ENCODE data around the gene CTTNBP2NL. TPM values are rescaled to one million over a fixed set of nuclear protein-coding genes. Genes with fewer than 3 reads are reported as not detected.

The CTTNBP2NL gene
- total and polyA plus RNA-seq, 2 of the 4 experiments (the other 2 are of a cell fraction), result 12.4 to 22.0 TPM

DNA sequence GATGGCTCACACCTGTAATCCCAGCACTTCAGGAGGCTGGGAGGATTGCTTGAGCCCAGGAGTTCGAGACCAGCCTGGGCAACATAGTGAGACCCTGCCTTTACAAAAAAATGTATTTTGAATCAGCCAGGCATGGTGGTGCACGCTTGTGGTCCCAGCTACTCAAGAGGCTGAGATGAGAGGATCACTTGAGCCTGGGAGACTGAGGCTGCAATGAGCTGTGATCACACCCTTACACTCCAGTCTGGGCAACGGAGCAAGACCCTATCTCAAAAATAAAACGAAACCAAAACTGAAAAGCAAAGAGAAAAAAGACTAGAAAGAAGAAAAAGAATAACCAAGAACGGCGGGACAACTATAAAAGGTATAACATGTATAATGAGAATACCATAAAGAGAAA, 97.3 kb downstream of the CTTNBP2NL start:
- Histone ChIP-seq H3K23ac (ENCODE audit: low read depth, low read length) (no peak overlapping the region), H3K56ac (ENCODE audit: extremely low read depth, insufficient read depth, low read length) (no peak overlapping the region), H4K20me1 (ENCODE audit: insufficient read depth, low read length) (no peaks in the 10 kb centered on the region), H3K36me3 (ENCODE audit: control insufficient read depth, insufficient read depth, low read length) (no peaks in the 10 kb centered on the region), H4K91ac (ENCODE audit: insufficient read depth, low read depth, low read length) (no peak overlapping the region), H3K9me1 (ENCODE audit: insufficient read depth, low read length) (no peaks in the 10 kb centered on the region), H3K4me3 (ENCODE audit: insufficient read depth, low read depth, low read length) (no peak overlapping the region), H2AFZ (replicated peaks; ENCODE audit: low read length, poor library complexity) (no peak overlapping the region), H2BK120ac (ENCODE audit: low read depth, low read length) (no peak overlapping the region), H2AK9ac (replicated peaks; ENCODE audit: low read depth, low read length, poor library complexity) (no peak overlapping the region), H2BK5ac (ENCODE audit: low read depth, low read length, poor library complexity, severe bottlenecking) (no peak overlapping the region), H4K5ac (ENCODE audit: low read depth, low read length) (no peak overlapping the region), H3K4me1 (ENCODE audit: control insufficient read depth, insufficient read depth, low read length) (no peaks in the 10 kb centered on the region), H3K14ac (replicated peaks; ENCODE audit: low read depth, low read length) (no peak overlapping the region), H3K79me1 (ENCODE audit: low read depth in 1 of 2, low read length in 2 of 2) (no peaks in the 10 kb centered on the region), H3K27ac (ENCODE audit: insufficient read depth, low read length) (no peak overlapping the region), H3K27me3 (ENCODE audit: control insufficient read depth, insufficient read depth, low read length) (no peaks in the 10 kb centered on the region), H2AK5ac (ENCODE audit: low read depth, low read length) (no peak overlapping the region), H4K8ac (ENCODE audit: low read depth in 2 of 2, low read length in 2 of 2) (no peak overlapping the region), H2BK15ac (ENCODE audit: low read depth, low read length) (no peak overlapping the region), H2BK20ac (ENCODE audit: low read depth, low read length) (no peak overlapping the region), H3K4me2 (ENCODE audit: low read depth, low read length) (no peak overlapping the region), H3K9me3 (ENCODE audit: control insufficient read depth, insufficient read depth, low read length) (no peaks in the 10 kb centered on the region), H3K18ac (ENCODE audit: low read depth, low read length) (no peak overlapping the region), H3K9ac (ENCODE audit: low read depth, low read length) (no peak overlapping the region), H3K4ac (ENCODE audit: low read depth, low read length) (no peak overlapping the region)
- TF ChIP-seq RAD21 (IDR thresholded peaks at IDR 0.05; ENCODE audit: low read length) (no peak), RCOR1 (IDR thresholded peaks at IDR 0.05; ENCODE audit: insufficient replicate concordance, low read length) (no peak), SMC3 (IDR thresholded peaks at IDR 0.05; ENCODE audit: low read depth, low read length) (no peak), MAZ (IDR thresholded peaks at IDR 0.05; ENCODE audit: borderline replicate concordance, low read depth, low read length) (no peak), MXI1 (IDR thresholded peaks at IDR 0.05; ENCODE audit: borderline replicate concordance, low read depth, low read length) (no peak), FOS (IDR thresholded peaks at IDR 0.05; ENCODE audit: low read depth, low read length) (no peak), BHLHE40 (IDR thresholded peaks at IDR 0.05; ENCODE audit: low read depth, low read length) (no peak), MAFK (IDR thresholded peaks at IDR 0.05; ENCODE audit: low read depth, low read length) (no peak), CEBPB (IDR thresholded peaks at IDR 0.05; ENCODE audit: low read depth, low read length) (no peak), CHD1 (IDR thresholded peaks at IDR 0.05; ENCODE audit: low read depth, low read length) (no peak), POLR2A (IDR thresholded peaks at IDR 0.05; ENCODE audit: low read depth, low read length) (no peak)
- TF ChIP-seq, protein P1, sequence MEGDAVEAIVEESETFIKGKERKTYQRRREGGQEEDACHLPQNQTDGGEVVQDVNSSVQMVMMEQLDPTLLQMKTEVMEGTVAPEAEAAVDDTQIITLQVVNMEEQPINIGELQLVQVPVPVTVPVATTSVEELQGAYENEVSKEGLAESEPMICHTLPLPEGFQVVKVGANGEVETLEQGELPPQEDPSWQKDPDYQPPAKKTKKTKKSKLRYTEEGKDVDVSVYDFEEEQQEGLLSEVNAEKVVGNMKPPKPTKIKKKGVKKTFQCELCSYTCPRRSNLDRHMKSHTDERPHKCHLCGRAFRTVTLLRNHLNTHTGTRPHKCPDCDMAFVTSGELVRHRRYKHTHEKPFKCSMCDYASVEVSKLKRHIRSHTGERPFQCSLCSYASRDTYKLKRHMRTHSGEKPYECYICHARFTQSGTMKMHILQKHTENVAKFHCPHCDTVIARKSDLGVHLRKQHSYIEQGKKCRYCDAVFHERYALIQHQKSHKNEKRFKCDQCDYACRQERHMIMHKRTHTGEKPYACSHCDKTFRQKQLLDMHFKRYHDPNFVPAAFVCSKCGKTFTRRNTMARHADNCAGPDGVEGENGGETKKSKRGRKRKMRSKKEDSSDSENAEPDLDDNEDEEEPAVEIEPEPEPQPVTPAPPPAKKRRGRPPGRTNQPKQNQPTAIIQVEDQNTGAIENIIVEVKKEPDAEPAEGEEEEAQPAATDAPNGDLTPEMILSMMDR (conservative IDR thresholded peaks at IDR 0.05; ENCODE audit: low read depth, low read length), result no peak
- TF ChIP-seq, protein P2, sequence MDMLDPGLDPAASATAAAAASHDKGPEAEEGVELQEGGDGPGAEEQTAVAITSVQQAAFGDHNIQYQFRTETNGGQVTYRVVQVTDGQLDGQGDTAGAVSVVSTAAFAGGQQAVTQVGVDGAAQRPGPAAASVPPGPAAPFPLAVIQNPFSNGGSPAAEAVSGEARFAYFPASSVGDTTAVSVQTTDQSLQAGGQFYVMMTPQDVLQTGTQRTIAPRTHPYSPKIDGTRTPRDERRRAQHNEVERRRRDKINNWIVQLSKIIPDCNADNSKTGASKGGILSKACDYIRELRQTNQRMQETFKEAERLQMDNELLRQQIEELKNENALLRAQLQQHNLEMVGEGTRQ (IDR thresholded peaks at IDR 0.05; ENCODE audit: low read depth, low read length), result no peak
- no CpG with 5 or more reads among the region's 6 CpGs for WGBS, 2 experiments (ENCODE audit: extremely low coverage in 2 of 2, insufficient read length in 1 of 2)
- ATAC-seq (ENCODE audit: low read depth) (no peak), DNase-seq (no peak)
- intact Hi-C loops (cut with micrococcal nuclease), result no loop called here
- dilution Hi-C loops (cut with HindIII; ENCODE audit: low sequenced_read_pairs, unreplicated experiment), result no loop called here
- ChIA-PET CTCF (interaction anchor here (0.7 to 1.0 kb wide), 3 partner anchors 35 to 180 kb away, joined by 3 to 4 read pairs (median 3); no protein-coding TSS in a partner anchor), POLR2A (ENCODE audit: unreplicated experiment) (no interaction called here)
- in situ Hi-C loops (cut with MboI; ENCODE audit: low sequenced_read_pairs), result no loop called here
- no TSS peak for BruUV-seq (replicated peaks)
